ENCODE results near the gene ZNF511.

The ZNF511 gene

DNA sequence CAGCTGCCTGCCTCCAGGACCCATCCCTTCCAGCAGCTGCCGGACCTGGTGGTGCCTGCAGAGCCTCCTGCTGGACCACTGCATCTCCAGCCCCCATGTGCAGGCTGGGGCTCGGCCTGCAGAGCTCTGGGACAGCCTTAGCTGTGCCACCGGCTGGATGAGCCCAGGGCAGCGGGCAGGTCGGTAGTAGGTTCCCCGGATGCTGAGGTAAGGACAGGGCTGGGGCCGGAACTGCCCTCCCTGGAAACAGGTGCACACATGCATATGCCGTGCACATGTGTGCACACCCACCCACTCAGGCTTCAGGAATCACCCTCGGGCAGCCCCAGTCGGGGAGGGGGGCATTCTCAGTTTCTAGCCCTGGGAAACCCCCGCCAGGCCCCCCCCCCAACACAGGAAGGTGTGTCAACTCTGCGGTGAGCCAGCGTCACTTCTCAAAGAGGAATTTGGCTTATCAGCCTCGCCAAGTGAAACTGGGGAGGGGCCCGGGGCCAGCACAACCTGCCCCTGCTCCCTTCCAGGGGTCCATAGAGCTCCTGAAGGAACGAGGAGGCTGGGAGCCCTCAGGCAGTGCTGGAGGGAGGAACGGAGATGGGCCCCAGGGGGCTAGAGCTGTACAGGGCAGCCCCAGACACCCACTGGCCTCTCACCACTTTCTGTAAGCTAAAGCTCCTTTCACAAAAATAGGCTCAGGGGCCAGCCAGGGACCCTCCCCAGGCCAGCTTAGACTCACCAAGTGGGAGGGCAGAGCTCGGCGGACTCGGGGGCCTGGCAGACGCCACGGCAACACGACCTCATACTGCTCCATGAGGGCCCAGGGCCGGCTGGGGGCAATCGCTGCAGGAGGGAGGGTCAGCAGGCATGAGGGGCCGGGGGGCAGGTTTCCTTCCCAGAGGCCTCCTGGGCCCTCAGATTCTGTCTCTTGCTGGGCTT is 33.7 kb upstream of the ZNF511 start:
- no peak for FAIRE-seq

DNA sequence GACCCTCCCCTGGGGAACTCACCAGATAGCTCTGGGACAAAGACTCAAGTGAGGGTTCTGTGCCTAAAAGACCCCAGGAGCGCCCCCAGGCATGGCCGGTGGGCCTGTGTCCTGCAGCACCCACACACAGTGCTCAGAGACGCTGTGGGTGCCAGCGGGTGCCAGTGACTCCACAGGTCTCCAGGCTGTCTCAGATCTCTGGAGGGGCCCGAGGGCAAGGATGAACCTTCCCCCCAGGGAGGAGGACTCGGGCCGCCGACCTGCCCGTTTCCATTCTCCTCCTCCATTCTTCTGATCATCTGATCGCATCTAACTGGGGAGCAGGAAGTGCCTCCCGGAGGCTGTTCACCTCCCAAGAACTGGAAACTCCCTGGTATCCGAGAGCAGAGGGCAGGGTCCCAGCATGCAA is 33.0 kb upstream of the ZNF511 start:
- no peak for FAIRE-seq

DNA sequence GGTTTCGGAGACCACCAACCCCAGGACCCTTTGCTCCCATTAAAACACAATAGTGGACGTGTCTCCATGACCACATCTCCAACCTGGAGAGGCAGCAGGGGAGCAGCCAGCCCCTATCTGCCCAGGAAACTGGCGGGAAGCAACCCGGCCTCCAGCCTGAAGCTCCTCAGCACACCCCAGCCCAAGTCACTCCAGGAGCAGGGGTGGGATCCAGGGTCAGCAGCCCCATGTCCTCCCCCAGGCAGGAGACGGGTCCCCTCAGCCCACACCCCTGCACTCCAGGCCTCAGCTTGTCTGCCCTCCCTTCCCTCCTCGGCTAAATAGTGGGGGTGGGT is 32.6 kb upstream of the ZNF511 start:
- no peak for FAIRE-seq

- FAIRE-seq = no peak
These were observed 32.1 kb upstream of the ZNF511 start, which contains the start of gene ADAM8 for GRCh38 chr10:133276435-133277201. Gene ADAM8, minus strand, starts transcription at chr10:133276868. Its CDS starts 51 bp downstream, at chr10:133276817.

DNA sequence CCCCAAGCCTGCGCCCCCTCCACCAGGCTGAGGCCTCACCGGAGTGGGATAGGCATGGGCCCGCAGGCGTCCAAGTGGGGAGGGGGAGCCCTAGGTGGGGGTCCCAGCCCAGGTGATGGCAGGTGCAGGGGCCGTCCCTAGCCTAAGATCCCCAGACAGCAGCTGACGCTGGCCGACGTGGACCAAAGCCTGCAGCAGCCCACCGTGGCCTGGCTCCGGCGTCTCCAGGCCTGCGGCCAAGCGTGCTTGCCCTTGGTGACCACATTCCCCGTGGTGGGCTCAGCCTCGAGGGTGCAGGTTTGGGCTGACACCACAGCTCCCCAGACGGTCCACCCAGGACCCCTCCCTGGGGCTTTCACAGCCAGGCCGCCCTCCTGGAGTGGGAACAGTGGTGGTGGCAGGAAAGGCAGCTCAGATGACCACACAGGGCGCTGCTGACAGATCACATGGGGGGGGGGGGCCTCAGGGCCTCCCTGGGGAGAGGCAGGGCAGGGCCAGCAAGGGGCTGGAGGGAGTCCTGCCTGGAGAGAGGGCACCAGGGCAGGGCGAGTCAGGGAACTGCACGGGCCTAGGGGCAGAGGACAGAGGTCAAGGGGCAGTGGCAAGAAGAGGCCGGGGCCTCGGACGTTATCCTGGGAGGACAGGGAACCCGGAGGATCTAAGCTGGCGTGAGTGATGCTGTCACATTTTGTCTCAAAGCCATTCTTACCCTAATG is 31.3 kb upstream of the ZNF511 start:
- FAIRE-seq = no peak

DNA sequence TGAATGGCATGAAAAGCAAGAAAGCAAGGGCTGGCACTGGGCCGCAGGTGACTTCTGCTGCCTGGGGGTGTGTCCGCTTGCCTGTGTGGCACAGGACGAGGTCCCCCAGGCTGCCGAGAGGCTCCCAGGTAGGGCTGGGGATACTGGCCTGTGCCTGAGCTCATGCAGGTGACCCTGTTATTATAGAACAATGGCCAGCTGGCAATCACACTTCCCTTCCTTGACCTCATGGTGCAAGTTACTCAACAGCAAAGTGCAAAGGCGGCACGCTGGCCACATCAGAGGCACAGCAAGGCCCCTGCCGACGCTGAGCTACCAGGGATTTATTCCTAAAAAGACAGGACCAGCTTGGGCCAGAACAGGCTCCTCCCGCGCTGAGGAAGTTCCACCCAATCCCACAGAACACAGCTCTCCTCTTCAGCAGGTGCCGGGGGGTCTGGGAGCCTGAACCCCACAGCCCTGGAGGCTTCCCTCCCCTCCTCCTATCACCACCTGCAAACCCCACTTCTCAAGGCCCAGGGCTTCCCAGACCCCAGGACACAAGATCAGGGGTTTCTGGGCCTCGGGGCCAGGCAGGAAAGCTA is 30.6 kb upstream of the ZNF511 start:
- no peak for FAIRE-seq

GRCh38 chr10:133278577-133279265 is 30.0 kb upstream of the ZNF511 start:
- no peak for FAIRE-seq

- no peak for FAIRE-seq
These were observed 29.1 kb upstream of the ZNF511 start for GRCh38 chr10:133279326-133280226.

GRCh38 chr10:133280391-133281059 is 28.2 kb upstream of the ZNF511 start:
- FAIRE-seq = no peak

- no peak for FAIRE-seq
These were observed 27.6 kb upstream of the ZNF511 start for GRCh38 chr10:133281084-133281483.

GRCh38 chr10:133281628-133282372 is 26.9 kb upstream of the ZNF511 start:
- no peak for FAIRE-seq

- no peak for FAIRE-seq
These were observed 25.8 kb upstream of the ZNF511 start for GRCh38 chr10:133282846-133283390.

GRCh38 chr10:133283931-133284330 is 24.8 kb upstream of the ZNF511 start:
- no peak for FAIRE-seq

DNA sequence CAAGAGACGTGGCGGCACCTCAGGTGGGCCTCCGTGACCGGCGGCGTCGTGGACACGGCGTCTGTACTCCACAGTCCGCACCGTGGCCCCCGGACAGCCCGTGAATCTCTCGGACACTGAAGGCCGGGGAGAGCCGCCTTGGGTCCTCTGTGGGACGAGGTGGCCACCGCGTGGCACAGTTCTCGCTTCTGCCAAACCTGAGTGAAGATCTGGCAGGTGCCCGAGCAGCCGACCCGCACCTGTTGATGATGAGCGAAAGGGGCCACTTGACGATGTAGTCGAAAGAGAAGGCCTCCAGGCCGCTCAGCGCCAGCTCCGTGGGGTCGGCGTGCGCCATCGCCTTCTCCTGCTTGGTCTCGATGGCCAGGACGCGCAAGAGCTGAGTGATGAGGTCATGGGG is 23.5 kb upstream of the ZNF511 start:
- FAIRE-seq = no peak

DNA sequence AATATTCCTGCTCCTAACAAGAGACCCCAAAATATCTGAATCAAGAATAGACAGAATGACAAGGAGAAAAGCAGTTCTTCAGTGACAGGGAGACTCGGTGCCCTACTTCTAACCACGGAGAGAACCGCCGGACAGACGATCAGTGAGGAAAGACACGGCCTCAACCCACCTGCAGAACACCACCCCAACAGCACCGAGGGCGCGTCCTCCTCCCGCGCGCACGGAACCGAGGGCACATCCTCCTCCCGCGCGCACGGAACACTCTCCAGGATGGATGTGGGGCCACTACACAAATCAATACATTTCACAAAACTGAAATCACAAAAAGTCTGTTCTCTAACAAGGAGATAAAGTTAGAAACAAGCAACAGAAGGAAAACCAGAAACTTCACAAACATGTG is 22.3 kb upstream of the ZNF511 start:
- no peak for FAIRE-seq

DNA sequence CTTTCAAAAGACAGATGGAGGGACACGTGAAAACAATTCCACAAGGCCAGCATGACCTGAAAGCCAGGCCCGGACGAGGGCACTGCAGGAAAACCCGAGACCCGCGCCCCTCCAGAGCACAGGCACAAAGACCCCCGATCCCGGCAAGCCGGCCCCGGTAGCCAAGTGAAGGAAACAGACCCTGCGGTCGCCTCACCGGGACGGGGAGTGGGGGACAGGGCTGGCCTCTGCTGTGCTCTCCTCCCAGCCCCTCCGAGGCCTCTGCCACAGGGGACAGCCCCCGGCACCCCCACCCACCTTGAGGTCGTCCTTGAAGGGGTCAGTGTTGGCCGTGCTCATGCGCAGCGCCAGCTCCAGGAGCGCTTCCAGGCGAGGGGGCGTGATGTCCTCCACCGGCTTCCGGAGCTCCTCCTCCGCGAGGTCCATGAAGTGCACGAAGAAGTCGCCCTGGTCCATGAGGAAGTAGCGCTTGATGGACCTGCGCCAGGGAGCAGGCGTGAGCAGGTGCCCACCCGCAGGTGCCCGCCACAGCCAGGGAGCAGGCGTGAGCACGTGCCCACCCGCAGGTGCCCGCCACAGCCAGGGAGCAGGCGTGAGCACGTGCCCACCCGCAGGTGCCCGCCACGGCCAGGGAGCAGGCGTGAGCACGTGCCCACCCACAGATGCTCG is 20.7 kb upstream of the ZNF511 start:
- FAIRE-seq = no peak

- no peak for FAIRE-seq
These were observed 19.0 kb upstream of the ZNF511 start for GRCh38 chr10:133289761-133290160.

- no peak for FAIRE-seq
These were observed 15.6 kb upstream of the ZNF511 start for GRCh38 chr10:133292919-133293809.

Data from islet of Langerhans (tissue), 1 donor.